ENCODE data around the gene BZW2. TPM values are rescaled to one million over a fixed set of nuclear protein-coding genes. Genes with fewer than 3 reads are reported as not detected.
A peak's percentile ranks its signal among the peaks of the same experiment; 100 is the strongest.

The BZW2 gene
- total RNA-seq, 1 experiment from 2014 or later, result 80.9 TPM

DNA sequence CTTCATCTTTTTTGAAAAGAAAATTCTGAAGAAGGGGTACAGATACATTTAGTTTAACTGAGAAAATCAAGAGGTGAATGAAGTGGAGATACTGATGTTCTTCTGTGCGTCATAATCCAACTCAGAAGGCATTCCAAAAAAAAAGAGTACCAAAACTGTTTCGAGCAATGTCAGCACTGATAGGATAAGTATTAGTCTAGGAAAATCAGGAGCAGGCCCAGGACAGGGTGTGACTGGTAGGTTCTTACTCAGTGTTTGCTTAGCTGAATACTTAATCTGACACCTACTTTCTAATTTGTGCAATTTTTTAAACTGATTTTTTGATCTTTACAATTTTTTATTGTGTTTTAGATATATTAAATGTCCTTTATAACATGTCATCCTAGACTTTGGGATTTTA is 4.3 kb downstream of the BZW2 start:
- Histone ChIP-seq H3K4me3 (ENCODE audit: low read depth in 2 of 2, low read length in 2 of 2) (no peak overlapping the region), H3K27me3 (ENCODE audit: control insufficient read depth, insufficient read depth, low read length) (no peaks in the 10 kb centered on the region), H3K9me3 (ENCODE audit: control insufficient read depth, insufficient read depth, low read depth, low read length) (no peaks in the 10 kb centered on the region), H3K4me1 (ENCODE audit: control insufficient read depth, insufficient read depth, low read length) (peaks cover 35% of the 10 kb centered on the region), H3K27ac (ENCODE audit: low read length) (no peak overlapping the region; the same call in 1 of the 2 replicates), H3K36me3 (ENCODE audit: control insufficient read depth, insufficient read depth, low read length) (no peaks in the 10 kb centered on the region; the same call in 1 of the 2 replicates)
- POLR2A ChIA-PET, result no interaction called here
- intact Hi-C loops (cut with micrococcal nuclease; ENCODE audit: unreplicated experiment) (no loop called here), in situ Hi-C loops (cut with HindIII; ENCODE audit: low pct_unique_long_range_greater_than_20kb, low sequenced_read_pairs) (no loop called here)
- no TSS peak for BruUV-seq (replicated peaks)
- ATAC-seq (no peak), DNase-seq (ENCODE audit: low read depth, low spot score) (no peak)
- CTCF ChIA-PET, result no interaction called here
- TF ChIP-seq, protein P1, sequence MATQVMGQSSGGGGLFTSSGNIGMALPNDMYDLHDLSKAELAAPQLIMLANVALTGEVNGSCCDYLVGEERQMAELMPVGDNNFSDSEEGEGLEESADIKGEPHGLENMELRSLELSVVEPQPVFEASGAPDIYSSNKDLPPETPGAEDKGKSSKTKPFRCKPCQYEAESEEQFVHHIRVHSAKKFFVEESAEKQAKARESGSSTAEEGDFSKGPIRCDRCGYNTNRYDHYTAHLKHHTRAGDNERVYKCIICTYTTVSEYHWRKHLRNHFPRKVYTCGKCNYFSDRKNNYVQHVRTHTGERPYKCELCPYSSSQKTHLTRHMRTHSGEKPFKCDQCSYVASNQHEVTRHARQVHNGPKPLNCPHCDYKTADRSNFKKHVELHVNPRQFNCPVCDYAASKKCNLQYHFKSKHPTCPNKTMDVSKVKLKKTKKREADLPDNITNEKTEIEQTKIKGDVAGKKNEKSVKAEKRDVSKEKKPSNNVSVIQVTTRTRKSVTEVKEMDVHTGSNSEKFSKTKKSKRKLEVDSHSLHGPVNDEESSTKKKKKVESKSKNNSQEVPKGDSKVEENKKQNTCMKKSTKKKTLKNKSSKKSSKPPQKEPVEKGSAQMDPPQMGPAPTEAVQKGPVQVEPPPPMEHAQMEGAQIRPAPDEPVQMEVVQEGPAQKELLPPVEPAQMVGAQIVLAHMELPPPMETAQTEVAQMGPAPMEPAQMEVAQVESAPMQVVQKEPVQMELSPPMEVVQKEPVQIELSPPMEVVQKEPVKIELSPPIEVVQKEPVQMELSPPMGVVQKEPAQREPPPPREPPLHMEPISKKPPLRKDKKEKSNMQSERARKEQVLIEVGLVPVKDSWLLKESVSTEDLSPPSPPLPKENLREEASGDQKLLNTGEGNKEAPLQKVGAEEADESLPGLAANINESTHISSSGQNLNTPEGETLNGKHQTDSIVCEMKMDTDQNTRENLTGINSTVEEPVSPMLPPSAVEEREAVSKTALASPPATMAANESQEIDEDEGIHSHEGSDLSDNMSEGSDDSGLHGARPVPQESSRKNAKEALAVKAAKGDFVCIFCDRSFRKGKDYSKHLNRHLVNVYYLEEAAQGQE (IDR thresholded peaks at IDR 0.05; ENCODE audit: insufficient read depth in 1 of 2, low read depth in 2 of 2, low read length in 1 of 2), result no peak
- TF ChIP-seq SIN3A (IDR thresholded peaks at IDR 0.05; ENCODE audit: borderline replicate concordance, insufficient read depth, low read depth, low read length), result no peak
- TF ChIP-seq, protein P2, sequence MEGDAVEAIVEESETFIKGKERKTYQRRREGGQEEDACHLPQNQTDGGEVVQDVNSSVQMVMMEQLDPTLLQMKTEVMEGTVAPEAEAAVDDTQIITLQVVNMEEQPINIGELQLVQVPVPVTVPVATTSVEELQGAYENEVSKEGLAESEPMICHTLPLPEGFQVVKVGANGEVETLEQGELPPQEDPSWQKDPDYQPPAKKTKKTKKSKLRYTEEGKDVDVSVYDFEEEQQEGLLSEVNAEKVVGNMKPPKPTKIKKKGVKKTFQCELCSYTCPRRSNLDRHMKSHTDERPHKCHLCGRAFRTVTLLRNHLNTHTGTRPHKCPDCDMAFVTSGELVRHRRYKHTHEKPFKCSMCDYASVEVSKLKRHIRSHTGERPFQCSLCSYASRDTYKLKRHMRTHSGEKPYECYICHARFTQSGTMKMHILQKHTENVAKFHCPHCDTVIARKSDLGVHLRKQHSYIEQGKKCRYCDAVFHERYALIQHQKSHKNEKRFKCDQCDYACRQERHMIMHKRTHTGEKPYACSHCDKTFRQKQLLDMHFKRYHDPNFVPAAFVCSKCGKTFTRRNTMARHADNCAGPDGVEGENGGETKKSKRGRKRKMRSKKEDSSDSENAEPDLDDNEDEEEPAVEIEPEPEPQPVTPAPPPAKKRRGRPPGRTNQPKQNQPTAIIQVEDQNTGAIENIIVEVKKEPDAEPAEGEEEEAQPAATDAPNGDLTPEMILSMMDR (IDR thresholded peaks at IDR 0.05), result no peak
- TF ChIP-seq POLR2AphosphoS5 (IDR thresholded peaks at IDR 0.05; ENCODE audit: low read depth, low read length), result no peak
- TF ChIP-seq TCF7L2 (IDR thresholded peaks at IDR 0.05; ENCODE audit: low read depth, low read length), result no peak

DNA sequence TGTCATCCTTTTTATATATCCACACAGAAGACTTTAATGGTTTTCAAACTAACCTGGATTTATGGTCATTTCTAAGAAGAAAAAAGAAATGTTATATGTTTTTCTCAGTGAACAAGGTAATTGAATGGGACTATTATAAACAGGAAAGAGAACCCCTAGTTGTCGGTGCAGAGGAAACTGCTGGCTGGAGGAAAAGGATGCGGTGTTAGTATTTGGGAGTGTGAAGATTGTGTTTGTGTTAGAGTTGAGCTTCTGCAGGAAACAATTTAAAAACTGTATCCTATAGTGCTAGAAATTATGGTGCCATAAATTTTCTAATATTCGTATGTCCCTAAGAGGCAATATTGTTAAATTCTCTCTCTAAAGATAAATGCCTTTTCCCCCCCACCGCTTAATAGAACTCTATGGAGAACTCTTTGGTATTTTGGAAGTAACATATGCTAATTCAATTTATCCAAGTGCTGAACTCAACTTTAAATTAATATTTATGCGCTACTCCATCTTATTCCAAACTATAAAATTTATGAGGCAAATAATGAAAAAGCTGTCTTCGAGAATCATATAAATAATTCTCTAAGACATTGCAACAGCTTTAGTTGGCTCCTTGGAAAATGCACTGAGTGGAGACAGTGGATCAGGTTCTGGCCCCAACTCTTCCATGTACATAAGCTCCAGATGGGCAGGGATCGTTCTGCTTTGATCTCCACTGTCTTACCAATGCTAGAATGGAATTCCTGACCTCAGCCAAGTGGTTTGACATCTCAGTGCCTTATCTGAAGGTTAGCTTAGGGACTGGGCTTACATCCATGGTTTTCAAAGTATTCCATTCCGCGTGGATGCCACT is 5.6 kb downstream of the BZW2 start:
- no peak for TF ChIP-seq POLR2AphosphoS5 (IDR thresholded peaks at IDR 0.05; ENCODE audit: low read depth, low read length)
- TF ChIP-seq SIN3A (IDR thresholded peaks at IDR 0.05; ENCODE audit: borderline replicate concordance, insufficient read depth, low read depth, low read length), result no peak
- 0 out of 2 replicates have a peak, but pooled peaks have one; percentile 20 for TF ChIP-seq TCF7L2 (IDR thresholded peaks at IDR 0.05; ENCODE audit: low read depth, low read length)
- peaks cover 35% of the 10 kb centered on the region for H3K4me1 ChIP-seq (ENCODE audit: control insufficient read depth, insufficient read depth, low read length)
- intact Hi-C loops (cut with micrococcal nuclease; ENCODE audit: unreplicated experiment), result no loop called here
- DNase-seq (ENCODE audit: low read depth, low spot score) (no peak), ATAC-seq (no peak)
- no peaks in the 10 kb centered on the region for H3K9me3 ChIP-seq (ENCODE audit: control insufficient read depth, insufficient read depth, low read depth, low read length)
- H3K27ac ChIP-seq (ENCODE audit: low read length), result no peak overlapping the region
- ChIA-PET POLR2A (no interaction called here), CTCF (no interaction called here)
- no peak overlapping the region for H3K4me3 ChIP-seq (ENCODE audit: low read depth in 2 of 2, low read length in 2 of 2)
- no peaks in the 10 kb centered on the region for H3K27me3 ChIP-seq (ENCODE audit: control insufficient read depth, insufficient read depth, low read length)
- in situ Hi-C loops (cut with HindIII; ENCODE audit: low pct_unique_long_range_greater_than_20kb, low sequenced_read_pairs), result no loop called here
- no TSS peak for BruUV-seq (replicated peaks)
- H3K36me3 ChIP-seq (ENCODE audit: control insufficient read depth, insufficient read depth, low read length), result no peaks in the 10 kb centered on the region; the same call in 1 of the 2 replicates

DNA sequence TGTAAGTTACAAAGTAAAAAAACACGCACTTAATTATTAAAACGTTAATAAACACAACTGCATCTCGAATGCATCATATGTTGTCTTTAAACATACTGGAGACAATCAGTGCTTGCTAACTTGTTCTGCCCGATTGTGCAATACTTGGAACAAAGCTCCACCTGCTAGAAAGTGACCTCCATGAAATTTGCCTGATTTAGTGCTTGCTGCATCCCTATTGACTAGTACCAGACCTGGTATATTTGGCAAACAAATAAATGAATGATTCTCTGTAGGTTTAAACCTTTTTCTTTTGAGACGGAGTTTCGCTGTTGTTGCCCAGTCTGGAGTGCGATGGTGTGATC is 6.2 kb downstream of the BZW2 start:
- Histone ChIP-seq H3K36me3 (ENCODE audit: control insufficient read depth, insufficient read depth, low read length) (no peaks in the 10 kb centered on the region), H3K27ac (ENCODE audit: low read length) (no peak overlapping the region), H3K4me1 (ENCODE audit: control insufficient read depth, insufficient read depth, low read length) (peaks cover 32% of the 10 kb centered on the region), H3K4me3 (ENCODE audit: low read depth in 2 of 2, low read length in 2 of 2) (no peak overlapping the region), H3K9me3 (ENCODE audit: control insufficient read depth, insufficient read depth, low read depth, low read length) (no peaks in the 10 kb centered on the region), H3K27me3 (ENCODE audit: control insufficient read depth, insufficient read depth, low read length) (no peaks in the 10 kb centered on the region)
- ATAC-seq (no peak), DNase-seq (ENCODE audit: low read depth, low spot score) (no peak)
- ChIA-PET POLR2A (no interaction called here), CTCF (no interaction called here)
- BruUV-seq (replicated peaks), result no TSS peak
- intact Hi-C loops (cut with micrococcal nuclease; ENCODE audit: unreplicated experiment), result no loop called here
- TF ChIP-seq POLR2AphosphoS5 (IDR thresholded peaks at IDR 0.05; ENCODE audit: low read depth, low read length), result no peak
- TF ChIP-seq TCF7L2 (IDR thresholded peaks at IDR 0.05; ENCODE audit: low read depth, low read length), result no peak
- TF ChIP-seq, protein P1 (IDR thresholded peaks at IDR 0.05; ENCODE audit: insufficient read depth in 1 of 2, low read depth in 2 of 2, low read length in 1 of 2), result no peak
- TF ChIP-seq, protein P2 (IDR thresholded peaks at IDR 0.05), result no peak
- TF ChIP-seq SIN3A (IDR thresholded peaks at IDR 0.05; ENCODE audit: borderline replicate concordance, insufficient read depth, low read depth, low read length), result no peak
- in situ Hi-C loops (cut with HindIII; ENCODE audit: low pct_unique_long_range_greater_than_20kb, low sequenced_read_pairs), result no loop called here

Data from Panc1 (cell line).